ENCODE data around the gene ANXA5. TPM values are rescaled to one million over a fixed set of nuclear protein-coding genes. Genes with fewer than 3 reads are reported as not detected.

ANXA5 gene
- total and polyA plus RNA-seq, 9 of the 15 experiments (the other 6 are each of a cell fraction or from before 2014, with no cell fraction given) = 49.9 to 131 (median 84.5) TPM

DNA sequence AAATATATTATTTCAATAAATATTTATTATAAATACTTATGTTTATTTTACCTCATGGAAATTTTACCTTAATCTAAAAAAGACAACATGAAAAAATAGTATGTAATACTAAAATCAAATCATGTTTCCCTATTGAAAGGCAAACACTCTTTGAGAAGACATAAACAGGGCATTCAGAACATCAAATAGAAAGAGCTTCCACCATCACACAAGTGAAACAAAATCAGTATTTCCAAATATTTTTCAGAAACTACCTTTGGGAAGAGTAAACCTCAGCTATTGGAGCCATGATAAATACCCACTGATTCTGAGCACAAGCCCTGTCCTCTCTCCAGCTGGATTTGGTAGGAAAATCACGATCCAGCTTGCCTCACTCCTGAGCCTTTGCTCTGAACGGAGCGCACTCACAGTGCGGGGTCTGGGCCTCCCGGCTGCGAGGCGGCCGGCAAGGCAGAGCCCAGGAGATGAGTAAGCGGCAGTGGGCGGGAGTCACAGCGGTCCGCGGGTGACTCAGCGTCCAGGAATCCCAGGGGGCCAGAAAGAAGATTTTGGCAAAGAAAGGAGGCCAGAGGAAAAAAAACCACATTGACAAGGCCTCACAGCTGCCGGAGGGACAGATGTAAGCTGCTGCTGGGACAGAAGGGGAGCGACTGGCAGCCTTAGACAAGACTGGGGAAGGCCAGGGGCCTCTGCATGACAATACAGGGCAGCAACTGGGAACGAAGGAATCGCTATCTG, 14.7 kb upstream of the ANXA5 start (continued):
- TF ChIP-seq, protein P1, sequence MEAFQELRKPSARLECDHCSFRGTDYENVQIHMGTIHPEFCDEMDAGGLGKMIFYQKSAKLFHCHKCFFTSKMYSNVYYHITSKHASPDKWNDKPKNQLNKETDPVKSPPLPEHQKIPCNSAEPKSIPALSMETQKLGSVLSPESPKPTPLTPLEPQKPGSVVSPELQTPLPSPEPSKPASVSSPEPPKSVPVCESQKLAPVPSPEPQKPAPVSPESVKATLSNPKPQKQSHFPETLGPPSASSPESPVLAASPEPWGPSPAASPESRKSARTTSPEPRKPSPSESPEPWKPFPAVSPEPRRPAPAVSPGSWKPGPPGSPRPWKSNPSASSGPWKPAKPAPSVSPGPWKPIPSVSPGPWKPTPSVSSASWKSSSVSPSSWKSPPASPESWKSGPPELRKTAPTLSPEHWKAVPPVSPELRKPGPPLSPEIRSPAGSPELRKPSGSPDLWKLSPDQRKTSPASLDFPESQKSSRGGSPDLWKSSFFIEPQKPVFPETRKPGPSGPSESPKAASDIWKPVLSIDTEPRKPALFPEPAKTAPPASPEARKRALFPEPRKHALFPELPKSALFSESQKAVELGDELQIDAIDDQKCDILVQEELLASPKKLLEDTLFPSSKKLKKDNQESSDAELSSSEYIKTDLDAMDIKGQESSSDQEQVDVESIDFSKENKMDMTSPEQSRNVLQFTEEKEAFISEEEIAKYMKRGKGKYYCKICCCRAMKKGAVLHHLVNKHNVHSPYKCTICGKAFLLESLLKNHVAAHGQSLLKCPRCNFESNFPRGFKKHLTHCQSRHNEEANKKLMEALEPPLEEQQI (IDR thresholded peaks at IDR 0.05) = no peak
- no peak for TF ChIP-seq SMARCB1 (IDR thresholded peaks at IDR 0.05; ENCODE audit: insufficient read length, low read depth)
- TF ChIP-seq, protein P2, sequence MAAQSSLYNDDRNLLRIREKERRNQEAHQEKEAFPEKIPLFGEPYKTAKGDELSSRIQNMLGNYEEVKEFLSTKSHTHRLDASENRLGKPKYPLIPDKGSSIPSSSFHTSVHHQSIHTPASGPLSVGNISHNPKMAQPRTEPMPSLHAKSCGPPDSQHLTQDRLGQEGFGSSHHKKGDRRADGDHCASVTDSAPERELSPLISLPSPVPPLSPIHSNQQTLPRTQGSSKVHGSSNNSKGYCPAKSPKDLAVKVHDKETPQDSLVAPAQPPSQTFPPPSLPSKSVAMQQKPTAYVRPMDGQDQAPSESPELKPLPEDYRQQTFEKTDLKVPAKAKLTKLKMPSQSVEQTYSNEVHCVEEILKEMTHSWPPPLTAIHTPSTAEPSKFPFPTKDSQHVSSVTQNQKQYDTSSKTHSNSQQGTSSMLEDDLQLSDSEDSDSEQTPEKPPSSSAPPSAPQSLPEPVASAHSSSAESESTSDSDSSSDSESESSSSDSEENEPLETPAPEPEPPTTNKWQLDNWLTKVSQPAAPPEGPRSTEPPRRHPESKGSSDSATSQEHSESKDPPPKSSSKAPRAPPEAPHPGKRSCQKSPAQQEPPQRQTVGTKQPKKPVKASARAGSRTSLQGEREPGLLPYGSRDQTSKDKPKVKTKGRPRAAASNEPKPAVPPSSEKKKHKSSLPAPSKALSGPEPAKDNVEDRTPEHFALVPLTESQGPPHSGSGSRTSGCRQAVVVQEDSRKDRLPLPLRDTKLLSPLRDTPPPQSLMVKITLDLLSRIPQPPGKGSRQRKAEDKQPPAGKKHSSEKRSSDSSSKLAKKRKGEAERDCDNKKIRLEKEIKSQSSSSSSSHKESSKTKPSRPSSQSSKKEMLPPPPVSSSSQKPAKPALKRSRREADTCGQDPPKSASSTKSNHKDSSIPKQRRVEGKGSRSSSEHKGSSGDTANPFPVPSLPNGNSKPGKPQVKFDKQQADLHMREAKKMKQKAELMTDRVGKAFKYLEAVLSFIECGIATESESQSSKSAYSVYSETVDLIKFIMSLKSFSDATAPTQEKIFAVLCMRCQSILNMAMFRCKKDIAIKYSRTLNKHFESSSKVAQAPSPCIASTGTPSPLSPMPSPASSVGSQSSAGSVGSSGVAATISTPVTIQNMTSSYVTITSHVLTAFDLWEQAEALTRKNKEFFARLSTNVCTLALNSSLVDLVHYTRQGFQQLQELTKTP (IDR thresholded peaks at IDR 0.05; ENCODE audit: low read depth in 1 of 2, partially characterized antibody in 2 of 2) = no peak
- TF ChIP-seq, protein P3, sequence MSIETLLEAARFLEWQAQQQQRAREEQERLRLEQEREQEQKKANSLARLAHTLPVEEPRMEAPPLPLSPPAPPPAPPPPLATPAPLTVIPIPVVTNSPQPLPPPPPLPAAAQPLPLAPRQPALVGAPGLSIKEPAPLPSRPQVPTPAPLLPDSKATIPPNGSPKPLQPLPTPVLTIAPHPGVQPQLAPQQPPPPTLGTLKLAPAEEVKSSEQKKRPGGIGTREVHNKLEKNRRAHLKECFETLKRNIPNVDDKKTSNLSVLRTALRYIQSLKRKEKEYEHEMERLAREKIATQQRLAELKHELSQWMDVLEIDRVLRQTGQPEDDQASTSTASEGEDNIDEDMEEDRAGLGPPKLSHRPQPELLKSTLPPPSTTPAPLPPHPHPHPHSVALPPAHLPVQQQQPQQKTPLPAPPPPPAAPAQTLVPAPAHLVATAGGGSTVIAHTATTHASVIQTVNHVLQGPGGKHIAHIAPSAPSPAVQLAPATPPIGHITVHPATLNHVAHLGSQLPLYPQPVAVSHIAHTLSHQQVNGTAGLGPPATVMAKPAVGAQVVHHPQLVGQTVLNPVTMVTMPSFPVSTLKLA (conservative IDR thresholded peaks at IDR 0.05) = no peak
- no peak for TF ChIP-seq YBX1 (IDR thresholded peaks at IDR 0.05)
- TF ChIP-seq BCL6 (CRISPR knock-in tag; IDR thresholded peaks at IDR 0.05) = no peak
- no peak for TF ChIP-seq NCOA1 (IDR thresholded peaks at IDR 0.05; ENCODE audit: low read depth)
- no peak for TF ChIP-seq MYC (IDR thresholded peaks at IDR 0.05; ENCODE audit: low read depth, low read length)
- no peak for TF ChIP-seq MYC (CRISPR knock-in tag; IDR thresholded peaks at IDR 0.05; ENCODE audit: borderline replicate concordance, low read depth)
- no peak for TF ChIP-seq EWSR1 (IDR thresholded peaks at IDR 0.05; ENCODE audit: borderline replicate concordance, low read depth, partially characterized antibody)
- no peak for TF ChIP-seq CSDE1 (IDR thresholded peaks at IDR 0.05)
- no peak for TF ChIP-seq ZFP1 (CRISPR knock-in tag; IDR thresholded peaks at IDR 0.05)
- TF ChIP-seq U2AF2 (optimal IDR thresholded peaks at IDR 0.05; ENCODE audit: low read depth, low read length) = no peak
- TF ChIP-seq STAT5B (CRISPR knock-in tag; IDR thresholded peaks at IDR 0.05) = no peak
- TF ChIP-seq, protein P4, sequence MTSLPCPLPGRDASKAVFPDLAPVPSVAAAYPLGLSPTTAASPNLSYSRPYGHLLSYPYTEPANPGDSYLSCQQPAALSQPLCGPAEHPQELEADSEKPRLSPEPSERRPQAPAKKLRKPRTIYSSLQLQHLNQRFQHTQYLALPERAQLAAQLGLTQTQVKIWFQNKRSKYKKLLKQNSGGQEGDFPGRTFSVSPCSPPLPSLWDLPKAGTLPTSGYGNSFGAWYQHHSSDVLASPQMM (CRISPR knock-in tag; IDR thresholded peaks at IDR 0.05) = no peak
- TF ChIP-seq ZZZ3 (IDR thresholded peaks at IDR 0.05) = no peak
- no peak for TF ChIP-seq ELF4 (CRISPR knock-in tag; IDR thresholded peaks at IDR 0.05)
- no peak for TF ChIP-seq ZNF140 (CRISPR knock-in tag; IDR thresholded peaks at IDR 0.05)
- no peak for TF ChIP-seq ZNF695 (CRISPR knock-in tag; IDR thresholded peaks at IDR 0.05)
- TF ChIP-seq ZNF586 (CRISPR knock-in tag; conservative IDR thresholded peaks at IDR 0.05) = no peak
- no peak for TF ChIP-seq DIDO1 (tag; IDR thresholded peaks at IDR 0.05; ENCODE audit: low read depth)
